Gastroesophageal sphincter (tissue), 3 donors: ENCODE data around the gene RETSAT.

Experiments used
- POLR2A ChIP-seq, 2 donors: fragments of 450-650 bp; IDR thresholded peaks; one replicate each; pipeline ENCODE4 v1.6.1; 2017; ENCODE audit warnings: antibody characterized with exemption in 2 of 2, mild to moderate bottlenecking in 2 of 2, moderate library complexity in 1 of 2
- POLR2AphosphoS5 ChIP-seq: sonication (generic); formaldehyde crosslinking; IDR thresholded peaks from one replicate; pipeline ENCODE4 v1.6.1; 2017; ENCODE audit warnings: antibody characterized with exemption
- TF ChIP-seq, protein P1 (sequence below), 4 experiments: fragments of 200-600 bp in 2 of 4; fragments of 450-650 bp in 2 of 4; sonication (generic) in 1 of 4; IDR thresholded peaks; one replicate each; pipeline ENCODE4 v1.5.1; 2017 to 2019; ENCODE audit warnings: antibody characterized with exemption in 4 of 4, mild to moderate bottlenecking in 2 of 4, moderate library complexity in 2 of 4

DNA sequence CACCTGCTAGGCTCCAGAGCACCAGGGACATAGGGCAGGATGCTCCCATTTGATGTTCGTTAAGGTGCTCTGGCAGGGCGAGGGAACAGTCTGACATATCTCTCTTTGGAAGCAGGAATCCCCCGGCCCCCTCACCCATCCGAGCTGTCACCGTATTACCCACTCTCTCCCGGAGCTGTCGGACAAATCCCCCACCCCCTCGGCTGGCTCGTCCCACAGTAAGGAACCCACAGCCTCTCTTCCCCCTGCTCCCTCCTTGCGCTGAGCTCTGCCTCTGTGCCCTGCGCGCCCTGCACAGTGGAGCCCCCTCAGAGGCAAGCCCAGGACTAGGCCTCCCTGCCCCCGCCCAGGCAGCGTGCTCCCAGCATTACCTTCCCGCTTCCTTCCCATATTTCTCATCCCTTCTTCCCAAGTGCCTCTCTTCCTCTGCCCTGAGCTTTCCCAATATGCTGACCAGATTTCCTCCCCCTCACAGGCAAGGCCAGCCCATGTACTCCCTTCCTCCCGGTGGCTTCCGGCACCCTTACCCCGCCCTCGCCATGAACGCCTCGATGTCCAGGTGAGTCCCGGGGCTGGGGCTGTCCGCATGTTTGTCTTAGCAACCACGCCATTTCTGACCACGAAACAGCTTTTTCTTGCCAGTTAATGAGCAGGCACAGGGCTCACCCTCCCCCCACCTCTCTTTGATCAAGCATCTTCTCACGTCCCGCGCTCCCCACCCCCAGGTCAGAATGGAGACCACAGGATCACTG is 50.4 kb downstream of the RETSAT start:
- TF ChIP-seq POLR2A (IDR thresholded peaks at IDR 0.05), result no peak
- TF ChIP-seq, protein P1, sequence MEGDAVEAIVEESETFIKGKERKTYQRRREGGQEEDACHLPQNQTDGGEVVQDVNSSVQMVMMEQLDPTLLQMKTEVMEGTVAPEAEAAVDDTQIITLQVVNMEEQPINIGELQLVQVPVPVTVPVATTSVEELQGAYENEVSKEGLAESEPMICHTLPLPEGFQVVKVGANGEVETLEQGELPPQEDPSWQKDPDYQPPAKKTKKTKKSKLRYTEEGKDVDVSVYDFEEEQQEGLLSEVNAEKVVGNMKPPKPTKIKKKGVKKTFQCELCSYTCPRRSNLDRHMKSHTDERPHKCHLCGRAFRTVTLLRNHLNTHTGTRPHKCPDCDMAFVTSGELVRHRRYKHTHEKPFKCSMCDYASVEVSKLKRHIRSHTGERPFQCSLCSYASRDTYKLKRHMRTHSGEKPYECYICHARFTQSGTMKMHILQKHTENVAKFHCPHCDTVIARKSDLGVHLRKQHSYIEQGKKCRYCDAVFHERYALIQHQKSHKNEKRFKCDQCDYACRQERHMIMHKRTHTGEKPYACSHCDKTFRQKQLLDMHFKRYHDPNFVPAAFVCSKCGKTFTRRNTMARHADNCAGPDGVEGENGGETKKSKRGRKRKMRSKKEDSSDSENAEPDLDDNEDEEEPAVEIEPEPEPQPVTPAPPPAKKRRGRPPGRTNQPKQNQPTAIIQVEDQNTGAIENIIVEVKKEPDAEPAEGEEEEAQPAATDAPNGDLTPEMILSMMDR (IDR thresholded peaks at IDR 0.05), result no peak
- TF ChIP-seq POLR2AphosphoS5, result no peak
